HepG2 (cell line): ENCODE results near the gene PIK3CB. TPM values are rescaled to one million over a fixed set of nuclear protein-coding genes. Genes with fewer than 3 reads are reported as not detected.

Experiments used
- HMG20A ChIP-seq: IDR thresholded peaks from 2 replicates; pipeline ENCODE4 v1.6.1; 2016; ENCODE audit warnings: borderline replicate concordance
- HNRNPL ChIP-seq: fragments of 200-400 bp; formaldehyde crosslinking; IDR thresholded peaks from 2 replicates; pipeline ENCODE4 v1.6.1; 2017; ENCODE audit warnings: mild to moderate bottlenecking, low read depth, low read length
- HOXA3 ChIP-seq: sonication (generic); formaldehyde crosslinking; IDR thresholded peaks from 2 replicates; pipeline ENCODE4 v1.5.0; 2020; ENCODE audit warnings: missing genetic modification reagents
- MEIS1 ChIP-seq: sonication (generic); formaldehyde crosslinking; IDR thresholded peaks from 2 replicates; pipeline ENCODE4 v1.9.0; 2021; ENCODE audit warnings: mild to moderate bottlenecking, missing genetic modification reagents, moderate library complexity, borderline replicate concordance
- NFYB ChIP-seq: sonication (generic); formaldehyde crosslinking; IDR thresholded peaks from 2 replicates; pipeline ENCODE4 v1.4.0; 2020; ENCODE audit warnings: missing genetic modification reagents
- REXO4 ChIP-seq: sonication (generic); formaldehyde crosslinking; IDR thresholded peaks from 2 replicates; pipeline ENCODE4 v1.8.0; 2022; ENCODE audit warnings: missing genetic modification reagents, mild to moderate bottlenecking, borderline replicate concordance
- SAFB2 ChIP-seq: sonication (generic); formaldehyde crosslinking; IDR thresholded peaks from 2 replicates; pipeline ENCODE4 v1.5.1; 2020; ENCODE audit warnings: missing genetic modification reagents, low read depth, mild to moderate bottlenecking, borderline replicate concordance
- SAP130 ChIP-seq: IDR thresholded peaks from 2 replicates; pipeline ENCODE4 v1.6.1; 2016; ENCODE audit warnings: low read depth
- TCF7L2 ChIP-seq: IDR thresholded peaks from 2 replicates; pipeline ENCODE4 v1.6.1; 2011; ENCODE audit warnings: mild to moderate bottlenecking, low read depth, low read length, moderate library complexity
- TRIM24 ChIP-seq: sonication (generic); formaldehyde crosslinking; IDR thresholded peaks from 2 replicates; pipeline ENCODE4 v1.8.0; 2022; ENCODE audit warnings: mild to moderate bottlenecking, missing genetic modification reagents
- ZBTB8A ChIP-seq: sonication (generic); formaldehyde crosslinking; IDR thresholded peaks from 2 replicates; pipeline ENCODE4 v1.4.0; 2020; ENCODE audit warnings: mild to moderate bottlenecking, low read depth, missing genetic modification reagents, borderline replicate concordance
- ZNF274 ChIP-seq: sonication (generic); formaldehyde crosslinking; IDR thresholded peaks from 2 replicates; pipeline ENCODE4 v1.5.1; 2020; ENCODE audit warnings: mild to moderate bottlenecking, missing genetic modification reagents
- ZNF546 ChIP-seq: sonication (generic); formaldehyde crosslinking; conservative IDR thresholded peaks from 2 replicates; pipeline ENCODE4 v1.8.1; 2023; ENCODE audit warnings: mild to moderate bottlenecking, missing genetic modification reagents
- polyA plus RNA-seq, 8 experiments: library from polyadenylated mRNA; depleted of rRNA in 3 of 8; stranded (reverse) in 7 of 8; unstranded in 1 of 8; fragments of >200 nt; fragmentation: Illumina TruSeq in 4 of 8; extraction: Trizol in 4 of 8; gene quantifications; 2 replicates each; pipeline versions ENCODE4 v1.2.1 to v1.2.3, GENCODE V29; 2011 to 2016; ENCODE audit warnings: low read depth in 4 of 8, missing spikeins in 1 of 8, mixed read lengths in 1 of 8; ENCODE audit not compliant: insufficient read depth in 1 of 8
- total RNA-seq, 5 experiments: library from RNA; depleted of rRNA; stranded (reverse); fragments of >200 nt; fragmentation: Illumina TruSeq; extraction: Trizol; gene quantifications; 2 replicates each; pipeline ENCODE4 v1.2.3, GENCODE V29; 2016; ENCODE audit warnings: low read depth in 1 of 5
- TF ChIP-seq, protein P1 (sequence below): sonication (generic); formaldehyde crosslinking; IDR thresholded peaks from 2 replicates; pipeline ENCODE4 v1.4.0; 2020; ENCODE audit warnings: missing genetic modification reagents
- TF ChIP-seq, protein P2 (sequence below): sonication (generic); formaldehyde crosslinking; IDR thresholded peaks from 2 replicates; pipeline ENCODE4 v1.5.0; 2020; ENCODE audit warnings: missing genetic modification reagents
- TF ChIP-seq, protein P3 (sequence below): sonication (generic); formaldehyde crosslinking; conservative IDR thresholded peaks from 2 replicates; pipeline ENCODE4 v1.4.0; 2020; ENCODE audit warnings: missing genetic modification reagents
- TF ChIP-seq, protein P4 (sequence below): sonication (generic); formaldehyde crosslinking; IDR thresholded peaks from 2 replicates; pipeline ENCODE4 v1.5.0; 2020; ENCODE audit warnings: mild to moderate bottlenecking, missing genetic modification reagents
- TF ChIP-seq, protein P5 (sequence below), 2 experiments: sonication (generic) in 1 of 2; formaldehyde crosslinking in 1 of 2; IDR thresholded peaks; 2 replicates each; pipeline versions ENCODE4 v1.4.0 to v1.6.1; 2016 to 2020; ENCODE audit warnings: borderline replicate concordance in 1 of 2, low read depth in 1 of 2, mild to moderate bottlenecking in 1 of 2, missing genetic modification reagents in 1 of 2

The PIK3CB gene
- total and polyA plus RNA-seq, 2 of the 13 experiments (the other 11 are each of a cell fraction or from before 2014, with no cell fraction given): 6.6 to 18.7 TPM

DNA sequence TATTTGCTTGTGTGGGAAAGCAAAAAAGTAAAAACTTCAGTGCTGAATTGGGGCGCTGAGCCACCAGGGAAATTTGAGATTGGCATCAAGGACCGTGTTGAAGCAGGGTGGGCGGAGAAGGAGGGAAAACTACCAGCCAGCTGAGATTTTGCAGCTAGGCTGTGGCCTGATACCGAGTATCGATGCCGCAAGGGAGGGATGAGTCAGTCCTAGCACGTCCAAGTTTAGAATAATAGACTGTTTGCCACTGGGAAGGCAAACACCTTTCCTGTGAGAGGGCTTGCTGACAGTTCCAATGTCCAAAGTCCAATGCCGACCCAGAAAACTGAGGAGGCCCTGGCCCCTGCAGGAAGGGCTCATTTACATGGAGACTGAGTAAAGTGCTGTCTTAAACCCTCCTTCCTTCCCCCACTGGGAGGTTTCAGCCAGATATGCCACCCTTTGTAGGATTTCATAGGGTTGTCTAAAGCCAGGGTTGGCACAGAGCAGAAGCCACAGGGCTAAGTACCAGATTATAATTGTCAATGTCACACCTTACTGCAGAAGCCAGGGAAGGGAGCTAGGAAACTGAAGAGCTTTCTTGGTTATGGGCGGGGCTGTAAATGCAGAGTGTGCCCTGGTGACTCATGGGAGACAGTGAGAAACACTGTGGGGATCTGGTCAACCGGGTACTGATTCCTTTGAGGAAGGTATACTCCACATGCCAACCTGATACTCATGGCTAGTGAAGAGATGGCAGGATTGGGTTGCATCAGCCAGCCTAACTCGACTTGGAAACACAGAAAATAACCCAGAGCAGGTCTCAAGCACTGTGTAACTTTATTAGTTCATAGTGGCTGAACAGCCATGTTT, 28.4 kb upstream of the PIK3CB start (continued):
- TF ChIP-seq HMG20A (CRISPR knock-in tag): peak; percentile 87
- TF ChIP-seq, protein P1, sequence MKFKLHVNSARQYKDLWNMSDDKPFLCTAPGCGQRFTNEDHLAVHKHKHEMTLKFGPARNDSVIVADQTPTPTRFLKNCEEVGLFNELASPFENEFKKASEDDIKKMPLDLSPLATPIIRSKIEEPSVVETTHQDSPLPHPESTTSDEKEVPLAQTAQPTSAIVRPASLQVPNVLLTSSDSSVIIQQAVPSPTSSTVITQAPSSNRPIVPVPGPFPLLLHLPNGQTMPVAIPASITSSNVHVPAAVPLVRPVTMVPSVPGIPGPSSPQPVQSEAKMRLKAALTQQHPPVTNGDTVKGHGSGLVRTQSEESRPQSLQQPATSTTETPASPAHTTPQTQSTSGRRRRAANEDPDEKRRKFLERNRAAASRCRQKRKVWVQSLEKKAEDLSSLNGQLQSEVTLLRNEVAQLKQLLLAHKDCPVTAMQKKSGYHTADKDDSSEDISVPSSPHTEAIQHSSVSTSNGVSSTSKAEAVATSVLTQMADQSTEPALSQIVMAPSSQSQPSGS (CRISPR knock-in tag): peak; percentile 76; the same call in 1 of the 2 replicates
- TF ChIP-seq ZNF274: no peak
- TF ChIP-seq HOXA3 (CRISPR knock-in tag): peak; percentile 73; the same call in 1 of the 2 replicates
- no peak for TF ChIP-seq ZNF546 (CRISPR knock-in tag)
- TF ChIP-seq, protein P2, sequence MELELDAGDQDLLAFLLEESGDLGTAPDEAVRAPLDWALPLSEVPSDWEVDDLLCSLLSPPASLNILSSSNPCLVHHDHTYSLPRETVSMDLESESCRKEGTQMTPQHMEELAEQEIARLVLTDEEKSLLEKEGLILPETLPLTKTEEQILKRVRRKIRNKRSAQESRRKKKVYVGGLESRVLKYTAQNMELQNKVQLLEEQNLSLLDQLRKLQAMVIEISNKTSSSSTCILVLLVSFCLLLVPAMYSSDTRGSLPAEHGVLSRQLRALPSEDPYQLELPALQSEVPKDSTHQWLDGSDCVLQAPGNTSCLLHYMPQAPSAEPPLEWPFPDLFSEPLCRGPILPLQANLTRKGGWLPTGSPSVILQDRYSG (CRISPR knock-in tag): no peak
- TF ChIP-seq TCF7L2: no peak
- TF ChIP-seq SAFB2 (CRISPR knock-in tag): 0 out of 2 replicates have a peak, but pooled peaks have one; percentile 67
- no peak for TF ChIP-seq ZBTB8A
- peak; percentile 85 for TF ChIP-seq SAP130
- TF ChIP-seq TRIM24 (CRISPR knock-in tag): no peak
- TF ChIP-seq, protein P3, sequence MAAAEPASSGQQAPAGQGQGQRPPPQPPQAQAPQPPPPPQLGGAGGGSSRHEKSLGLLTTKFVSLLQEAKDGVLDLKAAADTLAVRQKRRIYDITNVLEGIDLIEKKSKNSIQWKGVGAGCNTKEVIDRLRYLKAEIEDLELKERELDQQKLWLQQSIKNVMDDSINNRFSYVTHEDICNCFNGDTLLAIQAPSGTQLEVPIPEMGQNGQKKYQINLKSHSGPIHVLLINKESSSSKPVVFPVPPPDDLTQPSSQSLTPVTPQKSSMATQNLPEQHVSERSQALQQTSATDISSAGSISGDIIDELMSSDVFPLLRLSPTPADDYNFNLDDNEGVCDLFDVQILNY (CRISPR knock-in tag): no peak
- TF ChIP-seq, protein P4, sequence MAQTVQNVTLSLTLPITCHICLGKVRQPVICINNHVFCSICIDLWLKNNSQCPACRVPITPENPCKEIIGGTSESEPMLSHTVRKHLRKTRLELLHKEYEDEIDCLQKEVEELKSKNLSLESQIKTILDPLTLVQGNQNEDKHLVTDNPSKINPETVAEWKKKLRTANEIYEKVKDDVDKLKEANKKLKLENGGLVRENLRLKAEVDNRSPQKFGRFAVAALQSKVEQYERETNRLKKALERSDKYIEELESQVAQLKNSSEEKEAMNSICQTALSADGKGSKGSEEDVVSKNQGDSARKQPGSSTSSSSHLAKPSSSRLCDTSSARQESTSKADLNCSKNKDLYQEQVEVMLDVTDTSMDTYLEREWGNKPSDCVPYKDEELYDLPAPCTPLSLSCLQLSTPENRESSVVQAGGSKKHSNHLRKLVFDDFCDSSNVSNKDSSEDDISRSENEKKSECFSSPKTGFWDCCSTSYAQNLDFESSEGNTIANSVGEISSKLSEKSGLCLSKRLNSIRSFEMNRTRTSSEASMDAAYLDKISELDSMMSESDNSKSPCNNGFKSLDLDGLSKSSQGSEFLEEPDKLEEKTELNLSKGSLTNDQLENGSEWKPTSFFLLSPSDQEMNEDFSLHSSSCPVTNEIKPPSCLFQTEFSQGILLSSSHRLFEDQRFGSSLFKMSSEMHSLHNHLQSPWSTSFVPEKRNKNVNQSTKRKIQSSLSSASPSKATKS (CRISPR knock-in tag): no peak
- peak; percentile 90; the same call in 1 of the 2 replicates for TF ChIP-seq MEIS1 (CRISPR knock-in tag)
- no peak for TF ChIP-seq HNRNPL
- TF ChIP-seq, protein P5, sequence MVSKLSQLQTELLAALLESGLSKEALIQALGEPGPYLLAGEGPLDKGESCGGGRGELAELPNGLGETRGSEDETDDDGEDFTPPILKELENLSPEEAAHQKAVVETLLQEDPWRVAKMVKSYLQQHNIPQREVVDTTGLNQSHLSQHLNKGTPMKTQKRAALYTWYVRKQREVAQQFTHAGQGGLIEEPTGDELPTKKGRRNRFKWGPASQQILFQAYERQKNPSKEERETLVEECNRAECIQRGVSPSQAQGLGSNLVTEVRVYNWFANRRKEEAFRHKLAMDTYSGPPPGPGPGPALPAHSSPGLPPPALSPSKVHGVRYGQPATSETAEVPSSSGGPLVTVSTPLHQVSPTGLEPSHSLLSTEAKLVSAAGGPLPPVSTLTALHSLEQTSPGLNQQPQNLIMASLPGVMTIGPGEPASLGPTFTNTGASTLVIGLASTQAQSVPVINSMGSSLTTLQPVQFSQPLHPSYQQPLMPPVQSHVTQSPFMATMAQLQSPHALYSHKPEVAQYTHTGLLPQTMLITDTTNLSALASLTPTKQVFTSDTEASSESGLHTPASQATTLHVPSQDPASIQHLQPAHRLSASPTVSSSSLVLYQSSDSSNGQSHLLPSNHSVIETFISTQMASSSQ (IDR thresholded peaks at IDR 0.05; ENCODE audit: low read depth): peak; percentile 51; the same call in 1 of the 2 replicates
- TF ChIP-seq, protein P5 (CRISPR knock-in tag; IDR thresholded peaks at IDR 0.05; ENCODE audit: borderline replicate concordance): peak; percentile 75; the same call in 1 of the 2 replicates
- TF ChIP-seq REXO4 (CRISPR knock-in tag): no peak
- no peak; the same call in 1 of the 2 replicates for TF ChIP-seq NFYB (CRISPR knock-in tag)
